Vagina (tissue), 2 donors: ENCODE results near the gene DENND1C. TPM values are rescaled to one million over a fixed set of nuclear protein-coding genes. Genes with fewer than 3 reads are reported as not detected.
A peak's percentile ranks its signal among the peaks of the same experiment; 100 is the strongest.

Experiments
- DNase-seq, 2 donors: peaks; one replicate each; pipeline ENCODE4 v3.0.0-alpha.2; 2017; ENCODE audit errors: extremely low spot score in 2 of 2
- H3K27ac ChIP-seq: fragments of 200-600 bp; sonication (generic); one replicate; pipeline ENCODE4 v1.5.1; 2019
- H3K27me3 ChIP-seq: fragments of 200-600 bp; sonication (generic); one replicate; pipeline ENCODE4 v1.5.1; 2019
- H3K36me3 ChIP-seq, 2 donors: fragments of 200-600 bp; sonication (generic); one replicate each; pipeline ENCODE4 v1.5.1; 2017 to 2019
- H3K4me1 ChIP-seq: fragments of 200-600 bp; sonication (generic); one replicate; pipeline ENCODE4 v1.5.1; 2019
- H3K4me3 ChIP-seq, 2 donors: fragments of 200-600 bp; sonication (generic); 1 replicate in 1 of 2; 2 replicates in 1 of 2; pipeline ENCODE4 v1.5.1; 2016 to 2019
- H3K9me3 ChIP-seq: fragments of 200-600 bp; sonication (generic); one replicate; pipeline ENCODE4 v1.5.1; 2019
- POLR2A ChIP-seq, 2 donors: fragments of 450-650 bp; IDR thresholded peaks; one replicate each; pipeline ENCODE4 v1.6.1; 2017; ENCODE audit warnings: antibody characterized with exemption in 2 of 2, mild to moderate bottlenecking in 2 of 2, moderate library complexity in 2 of 2
- POLR2AphosphoS5 ChIP-seq, 2 donors: sonication (generic); formaldehyde crosslinking; IDR thresholded peaks; one replicate each; pipeline ENCODE4 v1.9.0; 2017; ENCODE audit warnings: antibody characterized with exemption in 2 of 2, mild to moderate bottlenecking in 2 of 2, low read depth in 1 of 2; ENCODE audit not compliant: insufficient read depth in 1 of 2
- intact Hi-C: fragments of 100-400 bp; cut with DNase I; formaldehyde crosslinking; loops from one replicate; pipeline ENCODE4 v1.15.1; 2023
- total RNA-seq: library from RNA; depleted of rRNA; stranded (reverse); fragments of >200 nt; gene quantifications from one replicate; pipeline ENCODE4 v1.2.3, GENCODE V29; 2016
- TF ChIP-seq, protein P1 (sequence below), 3 experiments: fragments of 450-650 bp in 2 of 3; fragments of 200-600 bp in 1 of 3; sonication (generic) in 1 of 3; IDR thresholded peaks; one replicate each; pipeline ENCODE4 v1.5.1; 2017 to 2019; ENCODE audit warnings: antibody characterized with exemption in 3 of 3, mild to moderate bottlenecking in 2 of 3, moderate library complexity in 2 of 3

DENND1C gene, protein sequence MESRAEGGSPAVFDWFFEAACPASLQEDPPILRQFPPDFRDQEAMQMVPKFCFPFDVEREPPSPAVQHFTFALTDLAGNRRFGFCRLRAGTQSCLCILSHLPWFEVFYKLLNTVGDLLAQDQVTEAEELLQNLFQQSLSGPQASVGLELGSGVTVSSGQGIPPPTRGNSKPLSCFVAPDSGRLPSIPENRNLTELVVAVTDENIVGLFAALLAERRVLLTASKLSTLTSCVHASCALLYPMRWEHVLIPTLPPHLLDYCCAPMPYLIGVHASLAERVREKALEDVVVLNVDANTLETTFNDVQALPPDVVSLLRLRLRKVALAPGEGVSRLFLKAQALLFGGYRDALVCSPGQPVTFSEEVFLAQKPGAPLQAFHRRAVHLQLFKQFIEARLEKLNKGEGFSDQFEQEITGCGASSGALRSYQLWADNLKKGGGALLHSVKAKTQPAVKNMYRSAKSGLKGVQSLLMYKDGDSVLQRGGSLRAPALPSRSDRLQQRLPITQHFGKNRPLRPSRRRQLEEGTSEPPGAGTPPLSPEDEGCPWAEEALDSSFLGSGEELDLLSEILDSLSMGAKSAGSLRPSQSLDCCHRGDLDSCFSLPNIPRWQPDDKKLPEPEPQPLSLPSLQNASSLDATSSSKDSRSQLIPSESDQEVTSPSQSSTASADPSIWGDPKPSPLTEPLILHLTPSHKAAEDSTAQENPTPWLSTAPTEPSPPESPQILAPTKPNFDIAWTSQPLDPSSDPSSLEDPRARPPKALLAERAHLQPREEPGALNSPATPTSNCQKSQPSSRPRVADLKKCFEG
- total RNA-seq, result 2.9 TPM

DNA sequence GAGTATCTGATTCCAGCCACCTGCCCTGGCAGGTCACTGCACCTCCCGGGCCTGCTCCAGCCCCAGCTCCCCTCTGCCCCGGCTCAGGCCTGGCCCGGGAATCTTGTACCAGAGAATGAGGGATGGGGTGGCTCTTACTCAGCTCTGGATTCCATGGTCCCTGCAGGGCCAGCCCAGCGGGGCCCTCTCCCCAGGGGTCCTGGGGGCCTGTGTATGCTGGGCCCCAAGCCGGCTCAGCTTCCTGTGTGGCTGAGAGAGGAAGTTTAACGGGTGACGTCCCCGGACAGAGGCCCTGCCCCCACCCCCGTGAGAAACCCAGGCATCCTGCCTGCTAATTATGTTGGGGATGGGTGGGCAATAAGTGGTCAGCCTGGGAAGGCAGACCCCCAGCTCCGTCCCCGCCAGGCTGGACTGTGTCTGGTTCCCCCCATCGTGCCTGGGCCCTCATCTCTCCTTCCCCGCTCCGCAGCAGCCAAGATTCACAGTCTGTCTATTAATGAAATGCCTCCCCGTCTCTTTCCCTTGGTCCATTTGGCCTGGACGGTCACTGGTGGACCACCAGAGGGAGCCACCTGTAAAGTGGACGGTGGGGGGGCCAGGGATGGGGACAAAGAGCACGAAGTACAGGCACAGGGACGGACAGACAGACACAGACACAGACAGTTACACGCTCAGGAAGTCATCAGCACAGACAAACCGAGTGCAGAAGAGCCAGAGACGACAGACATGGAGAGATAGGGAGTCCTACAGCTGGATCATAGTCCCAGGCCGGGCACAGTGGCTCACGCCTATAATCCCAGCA is at the start of gene DENND1C:
Gene DENND1C (minus strand): TSS at position 247 of the 802 bp plus-strand sequence. CDS start 92 bp downstream, at position 155.
- no peaks in the 10 kb centered on the region for H3K36me3 ChIP-seq
- H3K27ac ChIP-seq, result peak within 1 kb of the TSS; percentile 2
- peaks cover 5% of the 10 kb centered on the region for H3K4me1 ChIP-seq
- H3K27me3 ChIP-seq, result peaks cover 4% of the 10 kb centered on the region
- H3K4me3 ChIP-seq, result peak within 1 kb of the TSS; percentile 23 to 30
- intact Hi-C loops, result no loop called here
- H3K9me3 ChIP-seq, result no peaks in the 10 kb centered on the region
- TF ChIP-seq POLR2A (IDR thresholded peaks at IDR 0.05) (no peak), POLR2AphosphoS5 (IDR thresholded peaks at IDR 0.05; ENCODE audit: insufficient read depth in 1 of 2, low read depth in 1 of 2) (no peak)
- TF ChIP-seq, protein P1, sequence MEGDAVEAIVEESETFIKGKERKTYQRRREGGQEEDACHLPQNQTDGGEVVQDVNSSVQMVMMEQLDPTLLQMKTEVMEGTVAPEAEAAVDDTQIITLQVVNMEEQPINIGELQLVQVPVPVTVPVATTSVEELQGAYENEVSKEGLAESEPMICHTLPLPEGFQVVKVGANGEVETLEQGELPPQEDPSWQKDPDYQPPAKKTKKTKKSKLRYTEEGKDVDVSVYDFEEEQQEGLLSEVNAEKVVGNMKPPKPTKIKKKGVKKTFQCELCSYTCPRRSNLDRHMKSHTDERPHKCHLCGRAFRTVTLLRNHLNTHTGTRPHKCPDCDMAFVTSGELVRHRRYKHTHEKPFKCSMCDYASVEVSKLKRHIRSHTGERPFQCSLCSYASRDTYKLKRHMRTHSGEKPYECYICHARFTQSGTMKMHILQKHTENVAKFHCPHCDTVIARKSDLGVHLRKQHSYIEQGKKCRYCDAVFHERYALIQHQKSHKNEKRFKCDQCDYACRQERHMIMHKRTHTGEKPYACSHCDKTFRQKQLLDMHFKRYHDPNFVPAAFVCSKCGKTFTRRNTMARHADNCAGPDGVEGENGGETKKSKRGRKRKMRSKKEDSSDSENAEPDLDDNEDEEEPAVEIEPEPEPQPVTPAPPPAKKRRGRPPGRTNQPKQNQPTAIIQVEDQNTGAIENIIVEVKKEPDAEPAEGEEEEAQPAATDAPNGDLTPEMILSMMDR (IDR thresholded peaks at IDR 0.05), result no peak
- no peak for DNase-seq

DNA sequence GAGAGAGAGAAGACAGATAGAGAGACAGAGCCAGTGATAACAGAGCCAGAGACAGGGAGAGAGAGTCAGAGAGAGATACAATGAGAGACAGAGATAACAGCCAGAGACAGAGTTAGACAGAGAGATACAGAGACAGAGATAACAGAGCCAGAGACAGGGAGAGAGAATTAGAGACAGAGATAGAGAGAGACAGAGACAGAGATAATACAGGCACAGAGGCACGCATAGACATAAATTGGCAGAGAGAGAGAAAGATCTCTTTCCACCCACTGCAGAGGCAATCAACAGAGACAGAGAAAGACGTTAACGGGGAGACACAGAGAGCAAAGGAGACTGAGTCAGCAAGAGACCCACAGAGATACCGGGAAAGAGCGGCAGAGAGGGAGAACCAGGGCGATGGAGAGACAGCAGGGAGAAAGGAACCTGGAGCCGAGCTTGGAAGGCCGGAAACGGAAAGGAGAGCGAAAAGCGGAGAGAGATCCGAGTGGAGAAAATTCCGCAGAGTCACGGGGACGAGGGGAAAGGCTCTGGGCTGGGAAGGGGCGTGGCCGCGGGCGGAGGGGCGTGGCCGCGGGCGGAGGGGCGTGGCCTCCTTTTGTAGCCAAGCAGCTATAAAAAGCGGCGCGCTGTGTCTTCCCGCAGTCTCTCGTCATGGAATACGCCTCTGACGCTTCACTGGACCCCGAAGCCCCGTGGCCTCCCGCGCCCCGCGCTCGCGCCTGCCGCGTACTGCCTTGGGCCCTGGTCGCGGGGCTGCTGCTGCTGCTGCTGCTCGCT is 49.0 kb upstream of the DENND1C start, which contains the start of gene TNFSF9:
Gene TNFSF9 (plus strand): TSS at position 641 of the 777 bp plus-strand sequence. CDS start 11 bp downstream, at position 652.
- no peaks in the 10 kb centered on the region for H3K9me3 ChIP-seq
- no peaks in the 10 kb centered on the region for H3K27me3 ChIP-seq
- peak within 1 kb of the TSS; percentile 46 for H3K27ac ChIP-seq
- peak within 1 kb of the TSS; percentile 47 to 55 for H3K4me3 ChIP-seq
- H3K36me3 ChIP-seq, result no peaks in the 10 kb centered on the region
- H3K4me1 ChIP-seq, result peaks cover 20% of the 10 kb centered on the region
- intact Hi-C loops, result no loop called here
- TF ChIP-seq POLR2AphosphoS5 (IDR thresholded peaks at IDR 0.05; ENCODE audit: insufficient read depth in 1 of 2, low read depth in 1 of 2) (peak; percentile 64 to 88), POLR2A (IDR thresholded peaks at IDR 0.05) (peak in 1 of 2 donors; percentile 67)
- TF ChIP-seq, protein P1 (IDR thresholded peaks at IDR 0.05), result no peak
- no peak for DNase-seq

DNA sequence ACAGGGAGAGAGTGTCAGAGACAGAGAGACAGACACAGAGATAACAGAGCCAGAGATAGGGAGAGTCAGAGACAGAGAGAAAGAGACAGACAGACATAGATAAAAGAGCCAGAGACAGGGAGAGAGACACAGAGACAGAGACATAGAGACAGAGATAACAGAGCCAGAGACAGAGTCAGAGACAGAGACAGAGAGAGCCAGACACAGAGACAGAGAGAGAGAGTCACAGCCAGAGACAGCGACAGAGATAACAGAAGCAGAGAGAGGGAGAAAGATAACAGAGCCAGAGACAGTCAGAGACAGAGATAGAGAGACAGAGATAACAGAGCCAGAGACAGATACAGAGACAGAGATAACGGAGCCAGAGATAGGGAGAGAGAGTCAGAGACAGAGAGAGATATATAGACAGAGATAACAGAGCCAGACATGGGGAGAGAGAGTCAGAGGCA is 48.4 kb upstream of the DENND1C start:
- TF ChIP-seq POLR2A (IDR thresholded peaks at IDR 0.05) (no peak), POLR2AphosphoS5 (IDR thresholded peaks at IDR 0.05; ENCODE audit: insufficient read depth in 1 of 2, low read depth in 1 of 2) (no peak)
- TF ChIP-seq, protein P1 (IDR thresholded peaks at IDR 0.05), result no peak
- H3K36me3 ChIP-seq, result no peaks in the 10 kb centered on the region
- no peak for DNase-seq
- peaks cover 20% of the 10 kb centered on the region for H3K4me1 ChIP-seq
- peak overlapping the region; percentile 46 for H3K27ac ChIP-seq
- H3K4me3 ChIP-seq, result peak overlapping the region in 1 of 2 donors; percentile 47
- no peaks in the 10 kb centered on the region for H3K9me3 ChIP-seq
- H3K27me3 ChIP-seq, result no peaks in the 10 kb centered on the region
- intact Hi-C loops, result no loop called here

DNA sequence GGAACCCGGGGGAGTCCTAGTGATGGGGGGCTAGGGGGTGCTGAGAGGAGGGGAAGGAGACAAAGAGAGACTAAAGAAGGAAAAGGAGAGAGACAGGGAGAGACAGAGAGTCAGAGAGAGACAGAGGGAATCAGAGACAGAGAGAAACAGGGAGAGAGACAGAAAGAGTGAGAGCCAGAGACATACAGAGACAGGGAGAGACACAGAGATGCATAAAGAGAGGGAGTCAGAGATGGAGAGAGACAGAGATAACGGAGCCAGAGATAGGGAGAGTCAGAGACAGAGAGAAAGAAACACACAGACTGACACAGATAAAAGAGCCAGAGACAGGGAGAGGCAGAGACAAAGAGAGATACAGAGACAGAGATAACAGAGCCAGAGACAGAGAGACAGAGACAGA is 47.8 kb upstream of the DENND1C start:
- H3K27ac ChIP-seq, result no peak overlapping the region
- no peak for DNase-seq
- H3K4me1 ChIP-seq, result peaks cover 20% of the 10 kb centered on the region
- intact Hi-C loops, result no loop called here
- TF ChIP-seq POLR2AphosphoS5 (IDR thresholded peaks at IDR 0.05; ENCODE audit: insufficient read depth in 1 of 2, low read depth in 1 of 2) (no peak), POLR2A (IDR thresholded peaks at IDR 0.05) (no peak)
- TF ChIP-seq, protein P1 (IDR thresholded peaks at IDR 0.05), result no peak
- no peaks in the 10 kb centered on the region for H3K36me3 ChIP-seq
- no peaks in the 10 kb centered on the region for H3K9me3 ChIP-seq
- no peaks in the 10 kb centered on the region for H3K27me3 ChIP-seq
- H3K4me3 ChIP-seq, result no peak overlapping the region
